Measurements from ENCODE around the gene PADI2. TPM values are rescaled to one million over a fixed set of nuclear protein-coding genes. Genes with fewer than 3 reads are reported as not detected.

PADI2 gene
- total and polyA plus RNA-seq, 2 donors (not counting 1 experiment from before 2014, with no cell fraction given) = 0.25 to 14.2 TPM

- peak overlapping the region; percentile 42 for H3K4me2 ChIP-seq (replicated peaks; ENCODE audit: low read depth, low read length, poor library complexity, severe bottlenecking)
- peaks cover 0 to 6% (median 2%) of the 10 kb centered on the region in 3 donors for H3K9me3 ChIP-seq (ENCODE audit: control extremely low read depth in 1 of 3, control insufficient read depth in 2 of 3, insufficient read depth in 1 of 3, low read length in 2 of 3)
- H3K9ac ChIP-seq (ENCODE audit: low read length) = no peak overlapping the region
- CTCF ChIA-PET = interaction anchor here (0.6 to 2.1 kb wide), 14 partner anchors 15 to 369 kb away, joined by 3 to 23 read pairs (median 4); no protein-coding TSS in a partner anchor
- ATAC-seq (ENCODE audit: low read depth) = peak; percentile 19
- no peaks in the 10 kb centered on the region for H3K27me3 ChIP-seq (replicated peaks in 1 of 4; ENCODE audit: control extremely low read depth in 1 of 4, control insufficient read depth in 3 of 4, insufficient read depth in 4 of 4, low read length in 3 of 4)
- H4K20me1 ChIP-seq (ENCODE audit: control insufficient read depth, insufficient read depth, low read length, poor library complexity, severe bottlenecking) = no peaks in the 10 kb centered on the region
- Mint-ChIP-seq H3K27me3 (peaks cover 6% of the 10 kb centered on the region), H3K4me3 (peak overlapping the region; percentile 21), H3K4me1 (peaks cover 13% of the 10 kb centered on the region), H3K9me3 (ENCODE audit: insufficient read depth) (no peaks in the 10 kb centered on the region), H3K27ac (no peak overlapping the region)
- no peaks in the 10 kb centered on the region for H3K79me2 ChIP-seq (ENCODE audit: control insufficient read depth, insufficient read depth, low read length)
- peaks cover 5 to 10% of the 10 kb centered on the region in 2 donors for H3K4me1 ChIP-seq (ENCODE audit: control insufficient read depth in 2 of 2, insufficient read depth in 2 of 2, low read length in 2 of 2)
- no peak overlapping the region for H3K27ac ChIP-seq (ENCODE audit: low read length in 2 of 2)
- DNase-seq = peak; percentile 38
- H2AFZ ChIP-seq (ENCODE audit: insufficient read depth, low read depth, low read length, poor library complexity, severe bottlenecking) = no peak overlapping the region
- POLR2A ChIA-PET = no interaction called here
- WGBS (ENCODE audit: insufficient coverage) = 61% methylated on average over 11 of the region's 11 CpGs
- H3K4me3 ChIP-seq (ENCODE audit: control extremely low read depth in 1 of 5, extremely low read depth in 1 of 5, insufficient read depth in 1 of 5, low read depth in 2 of 5, low read length in 4 of 5) = peak overlapping the region in 1 of 5 experiments; percentile 20
- intact Hi-C loops (cut with micrococcal nuclease) = no loop called here
- H3K36me3 ChIP-seq (replicated peaks in 1 of 2; ENCODE audit: control extremely low read depth in 1 of 2, control insufficient read depth in 1 of 2, extremely low read depth in 1 of 2, insufficient read depth in 2 of 2, low read length in 1 of 2) = no peaks in the 10 kb centered on the region
- TF ChIP-seq EZH2 (IDR thresholded peaks at IDR 0.05; ENCODE audit: borderline replicate concordance, insufficient read depth, low read depth, low read length, poor library complexity, severe bottlenecking) = no peak
- TF ChIP-seq, protein P1, sequence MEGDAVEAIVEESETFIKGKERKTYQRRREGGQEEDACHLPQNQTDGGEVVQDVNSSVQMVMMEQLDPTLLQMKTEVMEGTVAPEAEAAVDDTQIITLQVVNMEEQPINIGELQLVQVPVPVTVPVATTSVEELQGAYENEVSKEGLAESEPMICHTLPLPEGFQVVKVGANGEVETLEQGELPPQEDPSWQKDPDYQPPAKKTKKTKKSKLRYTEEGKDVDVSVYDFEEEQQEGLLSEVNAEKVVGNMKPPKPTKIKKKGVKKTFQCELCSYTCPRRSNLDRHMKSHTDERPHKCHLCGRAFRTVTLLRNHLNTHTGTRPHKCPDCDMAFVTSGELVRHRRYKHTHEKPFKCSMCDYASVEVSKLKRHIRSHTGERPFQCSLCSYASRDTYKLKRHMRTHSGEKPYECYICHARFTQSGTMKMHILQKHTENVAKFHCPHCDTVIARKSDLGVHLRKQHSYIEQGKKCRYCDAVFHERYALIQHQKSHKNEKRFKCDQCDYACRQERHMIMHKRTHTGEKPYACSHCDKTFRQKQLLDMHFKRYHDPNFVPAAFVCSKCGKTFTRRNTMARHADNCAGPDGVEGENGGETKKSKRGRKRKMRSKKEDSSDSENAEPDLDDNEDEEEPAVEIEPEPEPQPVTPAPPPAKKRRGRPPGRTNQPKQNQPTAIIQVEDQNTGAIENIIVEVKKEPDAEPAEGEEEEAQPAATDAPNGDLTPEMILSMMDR (IDR thresholded peaks at IDR 0.05) = no peak
Observed at GRCh38 chr1:17060306-17060749, 58.9 kb downstream of the PADI2 start.

Measured in B cell (primary cell).